HG03045 (cell line): ENCODE results near the gene CALCB.

ENCODE experiments used
- ATAC-seq: cut with Tn5 transposase; IDR thresholded peaks from one replicate; pipeline ENCODE4 v1.9.1; 2021; ENCODE audit warnings: mild to moderate bottlenecking, moderate library complexity; ENCODE audit not compliant: unreplicated experiment

The CALCB gene

DNA sequence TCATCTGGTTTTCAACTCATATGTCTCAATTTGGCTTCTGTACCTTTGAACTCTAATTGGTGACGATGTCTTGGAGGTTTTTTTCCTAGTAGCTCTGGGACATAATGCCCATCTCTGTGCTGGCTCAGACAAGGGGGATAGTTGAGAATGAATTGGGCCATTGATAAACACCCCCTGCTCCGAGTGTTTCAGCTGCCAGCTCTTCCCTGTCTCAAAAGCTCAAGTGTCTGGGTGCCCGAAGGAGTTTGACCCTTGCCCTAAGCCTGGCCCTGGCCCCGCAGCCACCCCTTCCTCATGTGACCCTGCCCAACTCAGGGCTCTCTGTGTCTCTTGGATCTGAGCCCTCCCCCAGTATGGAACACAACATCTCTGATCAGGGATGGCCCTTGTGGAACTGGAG lies 44.4 kb downstream of the CALCB start:
- ATAC-seq = no peak

DNA sequence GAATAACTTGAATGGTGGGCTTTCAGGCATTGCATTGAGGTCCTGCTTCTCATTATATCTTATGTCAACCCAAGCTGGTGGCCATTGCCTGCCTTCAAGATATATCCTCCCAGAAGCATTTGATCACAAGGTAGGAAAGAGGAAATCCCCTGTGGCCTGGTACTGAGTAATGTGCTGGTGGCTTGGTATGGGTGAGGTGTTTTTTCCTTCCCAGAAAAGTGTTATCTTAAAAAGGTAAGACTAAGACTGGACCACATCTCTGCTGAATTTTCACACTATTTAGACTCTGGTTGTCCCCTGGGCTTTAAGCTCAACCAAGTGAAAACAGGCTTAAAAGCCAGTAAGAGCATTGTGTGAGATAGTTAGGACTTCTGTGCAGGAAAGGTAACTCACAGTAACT lies 45.0 kb downstream of the CALCB start:
- no peak for ATAC-seq

DNA sequence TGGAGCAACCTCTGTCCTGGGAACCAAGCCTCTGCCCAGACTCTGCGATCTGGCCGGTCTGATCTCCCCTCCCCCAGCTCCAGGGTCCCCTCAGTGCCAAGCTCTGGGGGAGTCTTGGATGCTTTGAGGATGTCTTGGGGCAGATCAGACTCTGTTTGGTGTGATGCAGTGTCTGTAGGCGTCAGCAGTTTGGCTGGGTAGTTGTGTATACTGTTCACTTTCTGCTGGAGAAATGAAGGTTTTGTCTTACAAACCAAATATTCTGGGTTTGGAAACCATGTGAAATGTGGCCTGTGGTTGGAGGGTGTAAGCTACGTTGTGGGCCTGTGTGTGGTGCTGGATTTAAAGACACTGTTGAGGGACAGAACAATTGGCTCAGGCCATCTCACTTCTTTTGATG lies 46.0 kb downstream of the CALCB start:
- no peak for ATAC-seq

DNA sequence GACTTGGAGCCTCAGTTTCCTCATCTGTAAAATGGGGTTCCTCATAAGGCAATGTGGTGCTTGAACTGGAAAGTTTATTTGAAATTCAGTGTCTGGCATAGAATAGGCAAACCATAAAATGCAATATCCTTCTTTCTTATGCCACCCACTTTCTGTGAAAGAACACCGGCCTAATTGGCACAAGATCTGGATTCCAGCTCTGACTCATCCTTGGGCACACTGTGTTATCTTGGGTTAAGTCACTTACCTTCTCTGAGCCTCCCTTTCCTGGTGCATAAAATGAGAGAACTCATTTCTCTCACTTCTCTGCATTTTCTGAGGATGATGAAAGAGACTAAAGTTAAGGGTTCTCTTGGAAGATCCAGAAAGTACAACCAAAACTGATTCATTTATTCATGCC lies 46.4 kb downstream of the CALCB start:
- ATAC-seq = no peak

DNA sequence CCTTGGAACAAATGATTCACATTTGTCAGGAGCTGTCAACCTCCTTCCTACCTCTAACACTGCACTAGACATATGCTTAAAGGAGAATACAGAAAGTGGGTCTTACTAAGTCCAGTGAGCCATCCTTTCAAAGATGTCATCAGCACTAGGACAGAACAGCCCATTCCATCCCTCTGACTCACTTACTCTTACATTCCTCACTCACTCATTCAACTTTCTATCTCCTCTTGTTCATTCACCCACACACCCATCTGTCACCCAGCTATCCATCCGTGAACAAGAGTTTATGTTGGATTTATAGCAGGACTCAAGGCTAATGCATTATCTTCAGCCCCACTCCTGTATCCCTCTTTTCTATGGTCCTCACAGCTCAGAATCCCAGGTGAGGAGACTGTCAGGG lies 50.5 kb downstream of the CALCB start:
- ATAC-seq = no peak

DNA sequence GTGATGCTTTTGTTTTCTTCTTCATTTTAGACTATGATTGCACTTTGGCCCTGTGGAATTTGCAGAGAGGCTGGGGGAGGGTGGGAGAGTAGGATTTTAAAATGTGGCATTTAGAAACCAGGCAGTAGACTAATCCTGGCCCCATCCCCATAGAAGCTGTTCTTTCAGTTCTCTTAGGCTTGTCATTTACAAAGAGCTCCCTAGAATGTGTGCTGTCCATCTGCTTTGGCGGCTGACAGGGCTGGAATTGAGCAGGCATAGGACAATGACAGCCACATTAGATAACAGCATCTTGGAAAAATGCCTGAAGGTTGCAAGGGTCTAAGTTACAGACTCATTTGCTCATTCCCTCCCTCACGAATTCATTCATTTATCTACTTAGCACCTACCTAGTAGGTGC lies 51.1 kb downstream of the CALCB start:
- no peak for ATAC-seq

DNA sequence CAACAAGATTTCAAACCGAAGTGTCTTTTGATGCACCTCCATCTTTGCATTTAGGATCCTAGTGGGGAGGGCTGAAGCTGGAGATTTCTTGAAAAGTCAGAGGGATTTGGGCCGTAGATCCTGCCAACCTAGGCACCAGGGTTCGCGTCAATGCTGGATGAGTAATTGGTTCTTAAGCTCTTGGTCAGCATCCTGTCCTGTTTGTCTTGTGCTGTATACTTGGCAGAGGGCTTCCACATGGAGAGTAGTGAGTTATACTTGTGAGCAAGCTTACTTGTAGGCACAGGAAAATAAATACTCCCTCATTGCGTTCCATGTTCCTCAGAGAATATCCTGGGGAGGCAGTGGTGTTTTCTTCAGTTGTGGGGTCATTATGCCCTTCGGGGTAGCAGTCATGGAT lies 53.9 kb downstream of the CALCB start:
- ATAC-seq = no peak
